SK-N-SH treated with all-trans-retinoic acid at 6 μM for 48 hours (cell line): ENCODE data around the gene MRPL2.

Source experiments
- ZNF8 ChIP-seq: fragments of 450-650 bp; formaldehyde crosslinking; IDR thresholded peaks from 2 replicates; pipeline ENCODE4 v1.5.0; 2020; ENCODE audit warnings: mild to moderate bottlenecking, moderate library complexity
- TF ChIP-seq, protein P1 (sequence below): fragments of 250-450 bp; sonication (Bioruptor Pico); IDR thresholded peaks from 2 replicates; pipeline ENCODE4 v1.8.0; 2021; ENCODE audit warnings: low read depth, mild to moderate bottlenecking, moderate library complexity, borderline replicate concordance

DNA sequence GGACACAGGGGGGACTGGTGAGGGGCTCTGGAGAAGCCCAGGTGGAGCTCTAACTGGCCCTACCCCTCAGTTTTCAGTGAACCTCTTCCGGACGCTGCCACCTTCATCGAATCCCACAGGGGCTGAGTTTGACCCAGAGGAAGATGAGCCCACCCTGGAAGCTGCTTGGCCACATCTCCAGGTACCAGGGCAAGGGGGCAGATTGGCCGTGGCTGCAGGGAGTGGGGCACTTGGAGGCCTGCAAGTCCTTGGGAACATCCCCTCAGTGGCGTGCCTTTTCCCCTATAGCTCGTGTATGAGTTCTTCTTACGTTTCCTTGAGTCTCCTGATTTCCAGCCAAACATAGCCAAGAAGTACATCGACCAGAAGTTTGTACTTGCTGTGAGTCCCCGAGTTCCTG is 52.1 kb downstream of the MRPL2 start:
- TF ChIP-seq ZNF8, result no peak
- TF ChIP-seq, protein P1, sequence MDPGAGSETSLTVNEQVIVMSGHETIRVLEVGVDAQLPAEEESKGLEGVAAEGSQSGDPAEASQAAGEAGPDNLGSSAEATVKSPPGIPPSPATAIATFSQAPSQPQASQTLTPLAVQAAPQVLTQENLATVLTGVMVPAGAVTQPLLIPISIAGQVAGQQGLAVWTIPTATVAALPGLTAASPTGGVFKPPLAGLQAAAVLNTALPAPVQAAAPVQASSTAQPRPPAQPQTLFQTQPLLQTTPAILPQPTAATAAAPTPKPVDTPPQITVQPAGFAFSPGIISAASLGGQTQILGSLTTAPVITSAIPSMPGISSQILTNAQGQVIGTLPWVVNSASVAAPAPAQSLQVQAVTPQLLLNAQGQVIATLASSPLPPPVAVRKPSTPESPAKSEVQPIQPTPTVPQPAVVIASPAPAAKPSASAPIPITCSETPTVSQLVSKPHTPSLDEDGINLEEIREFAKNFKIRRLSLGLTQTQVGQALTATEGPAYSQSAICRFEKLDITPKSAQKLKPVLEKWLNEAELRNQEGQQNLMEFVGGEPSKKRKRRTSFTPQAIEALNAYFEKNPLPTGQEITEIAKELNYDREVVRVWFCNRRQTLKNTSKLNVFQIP (CRISPR knock-in tag), result no peak
